ENCODE data around the gene RAB28. TPM values are rescaled to one million over a fixed set of nuclear protein-coding genes. Genes with fewer than 3 reads are reported as not detected.

RAB28 gene
- polyA plus RNA-seq, 2 of the 4 experiments (the other 2 are of a cell fraction), result 9.5 to 24.6 TPM

GRCh38 chr4:13484749-13485221 is 645 bp upstream of the RAB28 start:
- peak; percentile 8 to 21 for DNase-seq (ENCODE audit: low read depth in 1 of 2, low spot score in 1 of 2)
- ChIA-PET POLR2A (no interaction called here), CTCF (no interaction called here)
- peaks cover 20% of the 10 kb centered on the region for H3K4me1 ChIP-seq
- H3K4me3 ChIP-seq, result peak overlapping the region; percentile 88
- TF ChIP-seq RARB (CRISPR knock-in tag; IDR thresholded peaks at IDR 0.05), result no peak
- TF ChIP-seq E2F6 (IDR thresholded peaks at IDR 0.05; ENCODE audit: borderline replicate concordance, low read depth), result no peak
- peak; percentile 30; the same call in 1 of the 2 replicates for TF ChIP-seq PHF8 (IDR thresholded peaks at IDR 0.05; ENCODE audit: borderline replicate concordance, low read depth)
- no peak for TF ChIP-seq EHMT2 (IDR thresholded peaks at IDR 0.05; ENCODE audit: low read depth)
- no peak for TF ChIP-seq POLR2AphosphoS2 (conservative IDR thresholded peaks at IDR 0.05; ENCODE audit: low read length)
- TF ChIP-seq SMC3 (IDR thresholded peaks at IDR 0.05), result no peak
- no peak for TF ChIP-seq HMGXB4 (CRISPR knock-in tag; IDR thresholded peaks at IDR 0.05; ENCODE audit: borderline replicate concordance)
- no peak for TF ChIP-seq CTCF (IDR thresholded peaks at IDR 0.05)
- no peak for TF ChIP-seq CHD4 (IDR thresholded peaks at IDR 0.05; ENCODE audit: borderline replicate concordance)
- TF ChIP-seq POLR2A (IDR thresholded peaks at IDR 0.05; ENCODE audit: low read length), result peak; percentile 29; the same call in 1 of the 2 replicates
- no peak for TF ChIP-seq SREBF2 (IDR thresholded peaks at IDR 0.05)
- TF ChIP-seq GATA3 (IDR thresholded peaks at IDR 0.05; ENCODE audit: borderline replicate concordance), result no peak
- no peak for TF ChIP-seq EHF (CRISPR knock-in tag; IDR thresholded peaks at IDR 0.05)
- no peak for TF ChIP-seq JUNB (IDR thresholded peaks at IDR 0.05)
- no peak for TF ChIP-seq KDM5A (IDR thresholded peaks at IDR 0.05)
- no peak for TF ChIP-seq RCOR1 (IDR thresholded peaks at IDR 0.05; ENCODE audit: low read depth, low read length)
- TF ChIP-seq CBX2 (IDR thresholded peaks at IDR 0.05; ENCODE audit: borderline replicate concordance, low read depth), result no peak
- H3K4me2 ChIP-seq, result peak overlapping the region; percentile 64
- FAIRE-seq, result no peak
- peak overlapping the region; percentile 95 to 97 for H3K27ac ChIP-seq
- peak; percentile 69 to 75 for ATAC-seq
- under 1% methylated on average over 23 of the region's 23 CpGs for WGBS (ENCODE audit: missing lambda C conversion rate)
- no peaks in the 10 kb centered on the region for H3K9me3 ChIP-seq

GRCh38 chr4:13483768-13484121 is 395 bp downstream of the RAB28 start:
- FAIRE-seq, result no peak
- peaks cover 20% of the 10 kb centered on the region for H3K4me1 ChIP-seq
- H3K27ac ChIP-seq, result peak overlapping the region; percentile 95 to 97
- peak overlapping the region; percentile 88 for H3K4me3 ChIP-seq
- no peak for TF ChIP-seq ELK1 (IDR thresholded peaks at IDR 0.05; ENCODE audit: low read depth, low read length)
- 0 out of 3 replicates have a peak, but pooled peaks have one; percentile 48 for TF ChIP-seq BCL3 (IDR thresholded peaks at IDR 0.05)
- no peak for TF ChIP-seq NPAS2 (CRISPR knock-in tag; IDR thresholded peaks at IDR 0.05; ENCODE audit: borderline replicate concordance)
- H3K9me3 ChIP-seq, result no peaks in the 10 kb centered on the region
- ChIA-PET POLR2A (no interaction called here), CTCF (interaction anchor here (1.4 to 1.5 kb wide), 2 partner anchors 66 to 409 kb away, joined by 3 read pairs; no protein-coding TSS in a partner anchor)
- 0% methylated on average over 4 of the region's 30 CpGs for WGBS (ENCODE audit: missing lambda C conversion rate)
- peak overlapping the region; percentile 95 for H3K4me2 ChIP-seq
- DNase-seq (ENCODE audit: low read depth in 1 of 2, low spot score in 1 of 2), result peak; percentile 2 to 41
- ATAC-seq, result peak; percentile 64 to 68
